WTC11 (cell line): Measurements from ENCODE around the gene PAFAH1B2. TPM values are rescaled to one million over a fixed set of nuclear protein-coding genes. Genes with fewer than 3 reads are reported as not detected.
"Not testable (repeated sequence)": the region's sequence is repeated elsewhere in the genome, so short reads cannot be mapped to it uniquely, and the experiment has no call there.

Experiments
- ATAC-seq: fragments of 200-7000 bp; cut with Tn5 transposase; 2 replicates; pipeline ENCODE4 v1.10.0; 2021; ENCODE audit warnings: mild to moderate bottlenecking, moderate library complexity
- CTCF ChIA-PET: fragments of 300-600 bp; sonication (Branson Sonifier 250); formaldehyde crosslinking; loops from one replicate; lab custom pipeline; 2021; ENCODE audit warnings: antibody characterized with exemption; lab: Charles Lee
- POLR2A ChIA-PET: fragments of 350-600 bp; sonication (Branson Sonifier 250); formaldehyde crosslinking; loops from one replicate; lab custom pipeline; 2021; ENCODE audit warnings: antibody characterized with exemption; lab: Charles Lee
- DNase-seq: peaks from one replicate; pipeline ENCODE4 v3.0.0; 2021; ENCODE audit warnings: low spot score
- H3K27ac Mint-ChIP-seq: 2 replicates; pipeline ENCODE4 v1.8.0; 2021; ENCODE audit warnings: mixed read lengths
- H3K27me3 Mint-ChIP-seq: 2 replicates; pipeline ENCODE4 v1.8.0; 2021; ENCODE audit warnings: low read depth, mild to moderate bottlenecking, moderate library complexity, mixed read lengths
- H3K36me3 Mint-ChIP-seq: 2 replicates; pipeline ENCODE4 v1.8.0; 2021; ENCODE audit warnings: mixed read lengths
- H3K4me1 Mint-ChIP-seq: 2 replicates; pipeline ENCODE4 v1.8.0; 2022; ENCODE audit warnings: mixed read lengths
- H3K4me3 Mint-ChIP-seq: 2 replicates; pipeline ENCODE4 v1.8.0; 2021; ENCODE audit warnings: mild to moderate bottlenecking, moderate library complexity, mixed read lengths
- H3K9me3 Mint-ChIP-seq: 2 replicates; pipeline ENCODE4 v1.8.0; 2021; ENCODE audit warnings: mixed read lengths
- CDX4 ChIP-seq: fragments of 250-450 bp; sonication (Bioruptor Pico); IDR thresholded peaks from 2 replicates; pipeline ENCODE4 v1.9.0; 2021; ENCODE audit warnings: moderate library complexity, mild to moderate bottlenecking, inconsistent platforms, borderline replicate concordance
- FOXK1 ChIP-seq: sonication (generic); formaldehyde crosslinking; IDR thresholded peaks from 2 replicates; pipeline ENCODE4 v1.8.0; 2022; ENCODE audit warnings: mild to moderate bottlenecking, moderate library complexity, missing genetic modification reagents
- JUN ChIP-seq: sonication (generic); formaldehyde crosslinking; IDR thresholded peaks from 2 replicates; pipeline ENCODE4 v1.8.0; 2023; ENCODE audit warnings: mild to moderate bottlenecking, missing genetic modification reagents
- MLX ChIP-seq: sonication (generic); formaldehyde crosslinking; IDR thresholded peaks from 2 replicates; pipeline ENCODE4 v1.8.1; 2023; ENCODE audit warnings: mild to moderate bottlenecking, missing genetic modification reagents, moderate library complexity
- NR2C2 ChIP-seq: sonication (generic); formaldehyde crosslinking; IDR thresholded peaks from 2 replicates; pipeline ENCODE4 v1.8.0; 2022; ENCODE audit warnings: mild to moderate bottlenecking, missing genetic modification reagents
- TP53 ChIP-seq: sonication (generic); formaldehyde crosslinking; IDR thresholded peaks from 2 replicates; pipeline ENCODE4 v1.8.1; 2023; ENCODE audit warnings: mild to moderate bottlenecking, missing genetic modification reagents
- ZNF317 ChIP-seq: sonication (generic); formaldehyde crosslinking; IDR thresholded peaks from 2 replicates; pipeline ENCODE4 v1.8.1; 2023; ENCODE audit warnings: low read depth, mild to moderate bottlenecking, moderate library complexity, missing genetic modification reagents, borderline replicate concordance
- total RNA-seq: library from RNA; stranded (reverse); gene quantifications from 3 replicates; pipeline ENCODE4 v1.2.3, GENCODE V29; 2021
- TF ChIP-seq, protein P1 (sequence below): sonication (generic); formaldehyde crosslinking; IDR thresholded peaks from 2 replicates; pipeline ENCODE4 v1.8.1; 2022; ENCODE audit warnings: mild to moderate bottlenecking, moderate library complexity, missing genetic modification reagents

PAFAH1B2 gene
- total RNA-seq, 1 experiment from 2014 or later: 138 TPM

DNA sequence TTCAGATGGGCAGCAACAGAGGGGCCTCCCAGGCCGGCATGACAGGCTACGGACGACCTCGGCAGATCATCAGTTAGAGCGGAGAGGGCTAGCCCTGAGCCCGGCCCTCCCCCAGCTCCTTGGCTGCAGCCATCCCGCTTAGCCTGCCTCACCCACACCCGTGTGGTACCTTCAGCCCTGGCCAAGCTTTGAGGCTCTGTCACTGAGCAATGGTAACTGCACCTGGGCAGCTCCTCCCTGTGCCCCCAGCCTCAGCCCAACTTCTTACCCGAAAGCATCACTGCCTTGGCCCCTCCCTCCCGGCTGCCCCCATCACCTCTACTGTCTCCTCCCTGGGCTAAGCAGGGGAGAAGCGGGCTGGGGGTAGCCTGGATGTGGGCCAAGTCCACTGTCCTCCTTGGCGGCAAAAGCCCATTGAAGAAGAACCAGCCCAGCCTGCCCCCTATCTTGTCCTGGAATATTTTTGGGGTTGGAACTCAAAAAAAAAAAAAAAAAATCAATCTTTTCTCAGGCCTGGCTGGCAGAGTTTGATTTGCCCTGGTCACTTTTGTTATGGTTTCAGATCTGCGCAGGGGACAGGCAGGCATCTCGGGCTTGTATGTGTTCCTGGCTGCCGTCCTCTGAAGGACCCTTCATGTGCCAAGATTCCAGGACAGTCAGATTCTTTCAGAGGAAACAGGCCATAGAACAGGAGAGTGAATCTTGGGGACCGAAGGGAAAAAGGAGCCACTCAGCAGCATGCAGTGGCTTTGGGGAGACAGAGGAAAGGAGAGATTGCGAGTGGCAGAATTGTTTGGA, 60.4 kb downstream of the PAFAH1B2 start (continued):
- TF ChIP-seq CDX4 (CRISPR knock-in tag) (no peak), FOXK1 (CRISPR knock-in tag) (no peak), JUN (no peak), ZNF317 (CRISPR knock-in tag) (no peak), NR2C2 (CRISPR knock-in tag) (no peak)
- TF ChIP-seq, protein P1, sequence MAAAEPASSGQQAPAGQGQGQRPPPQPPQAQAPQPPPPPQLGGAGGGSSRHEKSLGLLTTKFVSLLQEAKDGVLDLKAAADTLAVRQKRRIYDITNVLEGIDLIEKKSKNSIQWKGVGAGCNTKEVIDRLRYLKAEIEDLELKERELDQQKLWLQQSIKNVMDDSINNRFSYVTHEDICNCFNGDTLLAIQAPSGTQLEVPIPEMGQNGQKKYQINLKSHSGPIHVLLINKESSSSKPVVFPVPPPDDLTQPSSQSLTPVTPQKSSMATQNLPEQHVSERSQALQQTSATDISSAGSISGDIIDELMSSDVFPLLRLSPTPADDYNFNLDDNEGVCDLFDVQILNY (CRISPR knock-in tag): no peak

DNA sequence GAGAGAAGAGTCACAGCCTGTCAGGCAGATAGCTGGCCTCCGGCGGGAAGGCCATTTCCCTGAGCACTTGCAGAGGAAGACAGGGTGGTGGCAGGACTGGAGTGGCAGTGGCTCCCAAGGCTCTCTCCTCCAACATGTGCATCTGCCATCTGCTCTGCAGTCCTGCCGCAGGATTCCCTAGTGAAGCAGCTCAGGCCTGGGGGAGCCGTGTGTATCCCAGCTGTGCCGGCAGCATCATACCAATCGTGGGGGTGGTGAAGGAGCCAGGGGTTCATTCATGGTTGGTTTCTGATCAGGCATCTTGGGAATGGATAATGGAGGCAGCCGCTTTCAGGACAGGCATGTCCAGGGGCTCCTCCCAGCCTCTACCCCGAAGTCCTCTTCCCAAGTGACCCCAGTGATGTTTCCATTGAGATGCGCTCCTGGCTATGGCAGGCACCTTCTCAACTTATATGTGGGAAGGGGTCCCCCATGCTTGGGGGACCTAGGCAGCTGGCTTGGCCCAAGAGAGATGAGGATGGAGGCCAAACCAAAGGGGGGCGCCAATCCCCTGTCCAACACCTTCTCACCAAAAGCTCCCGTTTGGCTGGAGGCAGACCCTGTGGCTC, 61.2 kb downstream of the PAFAH1B2 start:
- ChIA-PET POLR2A (interaction anchor here (0.6 to 1.2 kb wide), 2 partner anchors 26 to 35 kb away, joined by 3 to 4 read pairs; no protein-coding TSS in a partner anchor), CTCF (interaction anchor here (0.6 to 1.6 kb wide), 8 partner anchors 17 to 123 kb away, joined by 3 to 7 read pairs (median 4); partner anchors contain the start of genes CEP164, PCSK7, RNF214 and SIDT2)
- DNase-seq (peak; percentile 38), ATAC-seq (peak; percentile 11)
- H3K36me3 Mint-ChIP-seq: peaks cover 7% of the 10 kb centered on the region
- H3K4me3 Mint-ChIP-seq: no peak overlapping the region
- peaks cover 9% of the 10 kb centered on the region for H3K4me1 Mint-ChIP-seq
- no peak overlapping the region for H3K27ac Mint-ChIP-seq
- TF ChIP-seq MLX: no peak
- no peak for TF ChIP-seq TP53 (CRISPR knock-in tag)
- no peaks in the 10 kb centered on the region; the same call in 1 of the 2 replicates for H3K27me3 Mint-ChIP-seq
- H3K9me3 Mint-ChIP-seq: no peaks in the 10 kb centered on the region

GRCh38 chr11:117206111-117206510, 62.0 kb downstream of the PAFAH1B2 start:
- H3K27ac Mint-ChIP-seq, H3K4me1 Mint-ChIP-seq, DNase-seq, ATAC-seq, H3K4me3 Mint-ChIP-seq, H3K9me3 Mint-ChIP-seq, H3K27me3 Mint-ChIP-seq, H3K36me3 Mint-ChIP-seq: not testable (repeated sequence)
- ChIA-PET POLR2A (interaction anchor here (0.6 kb wide), 1 partner anchor 36 kb away, joined by 4 read pairs; no protein-coding TSS in a partner anchor), CTCF (interaction anchor here (0.6 to 1.6 kb wide), 7 partner anchors 16 to 122 kb away, joined by 3 to 7 read pairs (median 4); partner anchors contain the start of genes CEP164, PCSK7 and RNF214)

GRCh38 chr11:117206859-117207258, 62.8 kb downstream of the PAFAH1B2 start:
- POLR2A ChIA-PET, H3K27me3 Mint-ChIP-seq, H3K4me3 Mint-ChIP-seq, H3K4me1 Mint-ChIP-seq, H3K36me3 Mint-ChIP-seq, H3K9me3 Mint-ChIP-seq, CTCF ChIA-PET, H3K27ac Mint-ChIP-seq: not testable (repeated sequence)
- DNase-seq (peak; percentile 25), ATAC-seq (peak; percentile 6)

GRCh38 chr11:117207481-117207880, 63.4 kb downstream of the PAFAH1B2 start:
- ATAC-seq, DNase-seq, POLR2A ChIA-PET, CTCF ChIA-PET, H3K9me3 Mint-ChIP-seq, H3K27me3 Mint-ChIP-seq, H3K4me1 Mint-ChIP-seq, H3K4me3 Mint-ChIP-seq, H3K27ac Mint-ChIP-seq, H3K36me3 Mint-ChIP-seq: not testable (repeated sequence)

- peak; percentile 39 for ATAC-seq
- H3K27ac Mint-ChIP-seq, H3K27me3 Mint-ChIP-seq, H3K36me3 Mint-ChIP-seq, H3K9me3 Mint-ChIP-seq, POLR2A ChIA-PET, H3K4me3 Mint-ChIP-seq, H3K4me1 Mint-ChIP-seq: not testable (repeated sequence)
- DNase-seq: peak; percentile 54
- CTCF ChIA-PET: interaction anchor here (0.6 to 0.7 kb wide), 2 partner anchors 18 to 31 kb away, joined by 3 to 4 read pairs; partner anchors contain the start of gene SIDT2
Measured at GRCh38 chr11:117208710-117209109, 64.6 kb downstream of the PAFAH1B2 start.

GRCh38 chr11:117209351-117210125, 65.5 kb downstream of the PAFAH1B2 start:
- H3K4me1 Mint-ChIP-seq, H3K9me3 Mint-ChIP-seq, ATAC-seq, H3K4me3 Mint-ChIP-seq, H3K36me3 Mint-ChIP-seq, POLR2A ChIA-PET, H3K27me3 Mint-ChIP-seq, DNase-seq: not testable (repeated sequence)
- peak overlapping the region; percentile 59; the same call in 1 of the 2 replicates for H3K27ac Mint-ChIP-seq
- CTCF ChIA-PET: interaction anchor here (0.6 to 1.2 kb wide), 3 partner anchors 17 to 31 kb away, joined by 3 to 4 read pairs (median 3); partner anchors contain the start of gene SIDT2
